GM13977 (cell line): ENCODE data around the gene CPNE6.
A peak's percentile ranks its signal among the peaks of the same experiment; 100 is the strongest.
"Not testable (repeated sequence)": the region's sequence is repeated elsewhere in the genome, so short reads cannot be mapped to it uniquely, and the experiment has no call there.

Source experiments
- DNase-seq: peaks from one replicate; pipeline ENCODE4 v3.0.0; 2012; ENCODE audit warnings: low spot score
- in situ Hi-C: fragments of 300-500 bp; cut with MboI; formaldehyde crosslinking; loops from one replicate; pipeline ENCODE4 v1.12.0; 2022; ENCODE audit warnings: low sequenced_read_pairs, low pct_unique_long_range_greater_than_20kb, mixed read lengths, inconsistent platforms; ENCODE audit not compliant: unreplicated experiment
- TF ChIP-seq, protein P1 (sequence below): IDR thresholded peaks from 2 replicates; pipeline ENCODE4 v1.5.1; 2012; ENCODE audit warnings: mild to moderate bottlenecking, control low read depth; ENCODE audit not compliant: insufficient read depth; ENCODE audit errors: extremely low read depth, missing control alignments

The CPNE6 gene

DNA sequence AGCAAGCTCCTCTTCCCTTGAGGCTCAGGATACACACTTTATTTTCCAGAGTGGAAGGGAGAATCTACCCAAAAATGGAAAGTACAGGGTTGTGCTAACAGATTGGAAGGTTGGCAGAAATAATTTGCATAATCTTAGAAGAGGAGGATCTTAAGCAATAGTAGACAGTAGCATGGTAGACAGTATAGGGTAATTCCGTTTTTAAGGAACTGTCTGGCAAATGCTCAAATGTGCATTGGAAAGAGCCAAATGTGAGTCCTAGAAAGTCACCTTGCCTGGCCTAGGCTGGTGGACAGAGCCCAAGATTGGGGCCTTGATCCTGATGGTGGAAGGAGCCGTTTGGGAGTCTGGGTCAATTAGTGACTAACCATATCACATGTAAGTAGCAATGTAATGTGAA is 32.7 kb upstream of the CPNE6 start:
- in situ Hi-C loops = no loop called here
- no peak for DNase-seq
- TF ChIP-seq, protein P1, sequence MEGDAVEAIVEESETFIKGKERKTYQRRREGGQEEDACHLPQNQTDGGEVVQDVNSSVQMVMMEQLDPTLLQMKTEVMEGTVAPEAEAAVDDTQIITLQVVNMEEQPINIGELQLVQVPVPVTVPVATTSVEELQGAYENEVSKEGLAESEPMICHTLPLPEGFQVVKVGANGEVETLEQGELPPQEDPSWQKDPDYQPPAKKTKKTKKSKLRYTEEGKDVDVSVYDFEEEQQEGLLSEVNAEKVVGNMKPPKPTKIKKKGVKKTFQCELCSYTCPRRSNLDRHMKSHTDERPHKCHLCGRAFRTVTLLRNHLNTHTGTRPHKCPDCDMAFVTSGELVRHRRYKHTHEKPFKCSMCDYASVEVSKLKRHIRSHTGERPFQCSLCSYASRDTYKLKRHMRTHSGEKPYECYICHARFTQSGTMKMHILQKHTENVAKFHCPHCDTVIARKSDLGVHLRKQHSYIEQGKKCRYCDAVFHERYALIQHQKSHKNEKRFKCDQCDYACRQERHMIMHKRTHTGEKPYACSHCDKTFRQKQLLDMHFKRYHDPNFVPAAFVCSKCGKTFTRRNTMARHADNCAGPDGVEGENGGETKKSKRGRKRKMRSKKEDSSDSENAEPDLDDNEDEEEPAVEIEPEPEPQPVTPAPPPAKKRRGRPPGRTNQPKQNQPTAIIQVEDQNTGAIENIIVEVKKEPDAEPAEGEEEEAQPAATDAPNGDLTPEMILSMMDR = no peak

DNA sequence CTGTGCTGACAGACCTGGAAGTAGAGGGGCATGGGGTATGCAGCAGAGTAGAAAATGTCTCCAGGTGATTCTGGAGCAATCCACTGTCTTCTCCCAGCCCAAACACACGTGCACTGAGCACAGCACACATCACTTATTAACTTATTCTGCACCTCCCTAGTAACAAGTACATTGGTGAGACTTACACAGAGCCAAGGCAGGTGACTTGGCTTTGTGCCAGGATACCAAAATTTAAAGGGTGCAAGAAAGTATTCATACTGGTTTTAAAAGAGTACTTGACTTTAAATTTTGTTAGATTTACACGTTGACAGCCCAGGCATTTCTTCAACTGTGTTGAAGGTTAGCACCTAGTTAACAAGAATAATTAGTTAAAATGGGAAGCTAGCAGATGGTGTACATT is 30.7 kb upstream of the CPNE6 start:
- TF ChIP-seq, protein P1 = no peak
- in situ Hi-C loops = no loop called here
- no peak for DNase-seq

DNA sequence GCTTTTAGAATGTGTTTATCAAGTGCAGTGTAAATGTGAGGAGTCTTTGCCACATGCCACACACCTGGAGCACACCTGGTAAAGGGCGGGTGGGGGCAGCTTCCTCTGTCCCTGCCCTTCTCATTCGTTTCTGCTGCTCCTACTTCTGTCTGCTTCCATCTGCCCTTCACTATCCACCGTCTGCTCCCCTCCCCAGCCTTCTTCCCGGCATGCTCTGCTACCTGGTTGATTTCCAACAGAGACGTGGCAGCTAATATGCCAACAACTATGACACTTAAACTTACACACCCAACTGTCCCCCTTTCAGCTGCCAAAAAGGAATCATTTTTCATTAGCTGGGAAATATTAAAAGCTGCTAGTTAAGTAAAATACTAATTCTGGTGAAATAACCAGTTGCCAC is 28.6 kb upstream of the CPNE6 start:
- TF ChIP-seq, protein P1 = no peak
- no peak for DNase-seq
- in situ Hi-C loops = no loop called here

DNA sequence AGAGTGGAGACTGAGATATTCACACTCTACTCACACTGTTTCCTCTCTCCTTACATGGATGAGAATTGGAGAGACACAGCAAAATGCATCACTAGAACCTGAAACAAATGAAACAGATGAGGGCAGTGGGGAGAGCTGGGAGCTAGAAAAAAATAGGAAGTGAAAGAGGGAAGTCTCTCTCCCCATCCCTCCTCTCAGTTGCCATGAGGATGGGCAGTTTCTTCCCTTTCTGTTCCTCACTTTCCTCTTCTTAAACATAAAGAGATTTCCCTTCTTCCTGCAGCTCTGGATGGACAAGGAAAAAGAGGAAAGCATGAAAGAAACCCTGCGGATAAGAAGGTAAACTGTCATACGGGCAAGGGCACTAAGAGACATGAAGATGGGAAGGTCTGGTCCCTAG is 22.4 kb upstream of the CPNE6 start:
- DNase-seq, in situ Hi-C loops: not testable (repeated sequence)

DNA sequence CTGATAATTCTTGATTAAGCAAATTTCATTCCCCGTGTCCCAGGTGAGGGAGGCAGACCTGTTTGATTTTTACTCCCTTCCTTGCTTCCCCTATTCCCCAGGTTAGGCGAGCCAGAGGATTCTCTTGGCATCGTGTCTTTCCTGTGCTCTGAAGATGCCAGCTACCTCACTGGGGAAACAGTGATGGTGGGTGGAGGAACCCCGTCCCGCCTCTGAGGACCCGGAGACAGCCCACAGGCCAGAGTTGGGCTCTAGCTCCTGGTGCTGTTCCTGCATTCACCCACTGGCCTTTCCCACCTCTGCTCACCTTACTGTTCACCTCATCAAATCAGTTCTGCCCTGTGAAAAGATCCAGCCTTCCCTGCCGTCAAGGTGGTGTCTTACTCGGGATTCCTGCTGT is 20.6 kb upstream of the CPNE6 start:
- in situ Hi-C loops, DNase-seq: not testable (repeated sequence)

DNA sequence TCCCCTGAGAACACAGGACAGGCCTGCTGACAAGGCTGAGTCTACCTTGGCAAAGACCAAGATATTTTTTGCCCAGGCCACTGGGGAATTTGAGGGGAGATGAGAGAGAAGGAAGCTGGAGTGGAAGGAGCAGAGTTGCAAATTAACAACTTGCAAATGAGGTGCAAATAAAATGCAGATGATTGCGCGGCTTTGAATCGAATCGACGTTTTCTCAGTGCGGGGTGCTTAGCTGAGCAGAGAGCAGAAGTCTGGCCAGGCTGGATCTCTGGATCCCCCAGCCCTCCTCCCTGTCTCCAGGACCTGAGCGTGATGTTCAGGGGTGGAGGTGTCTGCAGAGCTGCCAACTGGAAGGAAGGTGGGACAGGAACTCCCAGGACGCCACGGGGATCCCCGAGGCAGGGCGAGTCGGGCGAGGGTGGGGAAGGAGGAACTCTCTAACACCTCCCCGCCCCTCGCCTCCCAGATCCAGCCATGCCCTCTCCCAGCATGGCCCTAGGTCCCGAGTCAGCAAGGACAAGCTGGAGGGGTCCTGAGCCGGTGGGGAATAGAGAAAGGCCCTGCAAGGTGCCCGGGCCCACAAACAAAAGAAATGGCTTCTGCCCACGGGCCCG is 20.1 kb upstream of the CPNE6 start:
- in situ Hi-C loops = no loop called here
- peak; percentile 29 for DNase-seq
- TF ChIP-seq, protein P1 = no peak

DNA sequence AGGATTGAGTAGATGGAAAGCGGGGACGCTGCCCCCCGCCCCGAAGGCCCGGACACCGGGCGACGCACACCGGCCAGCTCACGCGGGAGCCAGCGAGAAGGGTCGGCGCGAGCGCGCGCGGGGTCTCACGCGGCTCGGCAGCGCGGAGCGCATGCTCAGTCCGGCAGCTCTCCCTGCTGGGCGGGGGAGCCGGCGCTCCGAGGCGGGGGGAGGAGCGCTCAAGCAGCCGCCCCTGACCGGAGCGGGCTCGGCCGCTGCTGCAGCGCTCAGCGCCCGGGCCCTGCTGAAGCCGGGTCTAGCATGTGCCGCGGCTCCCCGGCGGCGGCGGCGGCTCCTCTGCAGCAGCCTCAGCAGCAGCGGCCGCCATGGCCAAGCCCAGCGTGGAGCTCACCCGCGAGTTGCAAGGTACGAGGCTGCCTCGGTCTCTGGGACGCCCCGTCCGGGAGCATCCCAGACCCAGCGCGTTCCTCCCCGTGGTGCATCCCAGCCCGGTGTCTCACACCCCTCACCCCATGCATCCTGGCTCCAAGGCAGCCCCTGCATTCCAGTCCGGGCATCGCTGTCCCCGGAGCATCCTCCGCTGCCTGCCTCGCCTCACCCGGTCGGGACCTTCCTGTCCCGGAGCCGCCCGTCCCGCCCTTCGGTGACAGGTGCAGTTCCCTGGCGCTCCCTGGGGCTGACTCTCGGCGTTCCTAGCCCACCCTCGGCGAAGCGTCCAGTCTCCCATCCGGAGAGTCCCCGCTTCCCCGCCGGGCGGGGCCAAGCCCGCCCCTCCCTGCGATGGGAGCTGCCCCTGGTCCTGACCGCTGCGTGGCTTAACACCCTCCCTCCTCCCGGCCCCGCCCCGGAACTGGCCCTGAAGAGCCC is 19.3 kb upstream of the CPNE6 start, which contains the start of gene CARMIL3:
Gene CARMIL3, plus strand, starts transcription at position 221 of the 867 bp plus-strand sequence. Its CDS starts 145 bp downstream, at position 366.
- TF ChIP-seq, protein P1 = no peak
- peak; percentile 93 for DNase-seq
- in situ Hi-C loops = no loop called here
